Astrocyte of the cerebellum (primary cell): ENCODE results near the gene FZD8.
A peak's percentile ranks its signal among the peaks of the same experiment; 100 is the strongest.

Source experiments
- DNase-seq: peaks from one replicate; pipeline ENCODE4 v3.0.0-alpha.2; 2011; ENCODE audit warnings: low read depth
- H3K4me3 ChIP-seq: 2 replicates; pipeline ENCODE4 v1.5.1; 2011; ENCODE audit warnings: mild to moderate bottlenecking, low read depth, low read length, moderate library complexity
- CTCF ChIP-seq: IDR thresholded peaks from 2 replicates; pipeline ENCODE4 v1.5.1; 2012; ENCODE audit warnings: low read length, low read depth, moderate library complexity, mild to moderate bottlenecking; ENCODE audit errors: missing control alignments
- in situ Hi-C: cut with HindIII; loops from 2 replicates; pipeline ENCODE4 v1.10.0; 2017; ENCODE audit warnings: low sequenced_read_pairs

The FZD8 gene

GRCh38 chr10:35638101-35638500 is 4.0 kb downstream of the FZD8 start:
- TF ChIP-seq CTCF: no peak
- in situ Hi-C loops: loop anchor here (10.0 kb wide), 1 partner anchor 1137 kb away; no protein-coding TSS in a partner anchor
- no peak for DNase-seq
- no peak overlapping the region for H3K4me3 ChIP-seq

DNA sequence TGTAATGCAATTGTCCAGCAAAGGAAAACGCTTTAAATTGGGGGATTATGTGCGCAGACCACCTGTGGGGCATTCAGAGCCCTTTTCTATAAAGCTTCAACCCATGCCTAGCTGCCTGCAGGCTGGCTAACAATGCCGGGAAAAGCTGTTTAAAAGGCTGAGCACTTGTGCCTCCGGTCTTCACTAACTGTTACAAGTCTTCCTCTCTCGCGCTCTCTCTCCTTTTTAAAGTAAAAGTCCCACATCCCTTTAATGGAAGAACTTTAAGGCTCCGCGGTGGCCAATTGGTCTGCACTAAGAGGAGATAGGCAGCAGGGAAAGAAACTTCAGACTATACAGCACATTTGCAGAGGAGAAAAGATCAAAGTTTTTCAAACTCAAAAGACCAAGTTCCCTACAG is 4.6 kb downstream of the FZD8 start:
- no peak for DNase-seq
- H3K4me3 ChIP-seq: peak overlapping the region; percentile 20
- no peak for TF ChIP-seq CTCF
- in situ Hi-C loops: loop anchor here (10.0 kb wide), 1 partner anchor 1137 kb away; no protein-coding TSS in a partner anchor

- no peak for DNase-seq
- H3K4me3 ChIP-seq: peak overlapping the region; percentile 20
- in situ Hi-C loops: loop anchor here (10.0 kb wide), 1 partner anchor 1138 kb away; no protein-coding TSS in a partner anchor
- no peak for TF ChIP-seq CTCF
These were observed 5.1 kb downstream of the FZD8 start for GRCh38 chr10:35636956-35637355.

GRCh38 chr10:35635576-35635975 is 6.5 kb downstream of the FZD8 start:
- in situ Hi-C loops: loop anchor here (10.0 kb wide), 1 partner anchor 1139 kb away; no protein-coding TSS in a partner anchor
- H3K4me3 ChIP-seq: no peak overlapping the region
- DNase-seq: peak; percentile 55
- peak; percentile 90 for TF ChIP-seq CTCF

DNA sequence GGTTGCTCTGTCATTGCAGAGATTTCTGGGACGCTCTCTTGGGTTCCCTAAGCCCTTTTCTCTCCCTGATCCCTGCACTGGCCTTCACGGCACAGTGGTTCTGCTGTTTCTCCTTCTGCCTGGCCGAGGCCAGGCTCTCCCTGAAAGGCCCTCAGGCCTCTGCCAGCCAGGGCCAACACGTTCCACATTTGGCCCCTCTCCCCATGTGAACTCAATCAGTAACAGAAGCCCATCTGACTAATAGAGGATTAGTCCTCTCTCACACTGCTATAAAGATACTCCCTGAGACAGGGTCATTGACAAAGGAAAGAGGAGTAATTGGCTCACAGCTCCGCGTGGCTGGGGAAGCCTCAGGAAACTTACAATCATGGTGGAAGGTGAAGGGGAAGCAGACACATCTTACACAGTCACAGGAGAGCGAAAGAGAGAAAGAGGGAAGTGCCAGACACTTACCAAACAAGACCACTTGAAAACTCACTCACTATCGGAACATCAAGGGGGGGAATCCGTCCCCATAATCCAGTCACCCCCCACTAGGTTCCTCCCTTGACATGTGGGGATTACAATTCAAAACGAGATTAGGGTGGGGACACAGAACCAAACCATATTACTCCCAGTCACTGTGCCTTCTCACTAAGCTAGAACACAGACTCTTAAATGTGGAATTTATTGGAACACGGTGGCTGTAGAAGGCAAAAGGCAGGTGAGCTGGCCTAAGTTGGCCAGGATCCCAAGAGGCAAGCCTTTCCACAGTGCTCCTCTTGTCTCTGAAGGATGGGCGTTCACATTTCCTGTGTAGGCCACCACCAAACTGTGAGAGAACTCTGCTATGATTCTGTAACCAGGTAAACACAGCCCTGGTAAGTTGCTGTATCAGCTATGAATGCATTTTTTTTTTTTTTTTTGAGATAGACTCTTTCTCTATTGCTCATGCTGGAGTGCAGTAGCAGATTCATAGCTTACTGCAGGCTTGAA is 8.8 kb downstream of the FZD8 start:
- in situ Hi-C loops: loop anchor here (10.0 kb wide), 1 partner anchor 1142 kb away; no protein-coding TSS in a partner anchor
- no peak overlapping the region for H3K4me3 ChIP-seq
- DNase-seq: no peak
- no peak for TF ChIP-seq CTCF

- in situ Hi-C loops: loop anchor here (10.0 kb wide), 1 partner anchor 1143 kb away; no protein-coding TSS in a partner anchor
- no peak for DNase-seq
- no peak overlapping the region for H3K4me3 ChIP-seq
- TF ChIP-seq CTCF: no peak
These were observed 10.1 kb downstream of the FZD8 start for GRCh38 chr10:35632027-35632426.
